HG03354 (cell line): Measurements from ENCODE around the gene ARHGAP42.

ENCODE experiments used
- ATAC-seq: cut with Tn5 transposase; IDR thresholded peaks from one replicate; pipeline ENCODE4 v1.9.1; 2021; ENCODE audit warnings: mild to moderate bottlenecking; ENCODE audit not compliant: unreplicated experiment, poor library complexity, severe bottlenecking

Gene ARHGAP42

GRCh38 chr11:100930185-100930778 is 243.2 kb downstream of the ARHGAP42 start:
- no peak for ATAC-seq

- peak; percentile 54 for ATAC-seq
Observed at GRCh38 chr11:100932474-100933100, 245.5 kb downstream of the ARHGAP42 start.

GRCh38 chr11:100936781-100937180 is 249.7 kb downstream of the ARHGAP42 start:
- no peak for ATAC-seq

- ATAC-seq = no peak
Observed at GRCh38 chr11:100939571-100939970, 252.5 kb downstream of the ARHGAP42 start.

- no peak for ATAC-seq
Observed at GRCh38 chr11:100940111-100940510, 253.0 kb downstream of the ARHGAP42 start.

- no peak for ATAC-seq
Observed at GRCh38 chr11:100941033-100941432, 253.9 kb downstream of the ARHGAP42 start.

GRCh38 chr11:100942016-100942415 is 254.9 kb downstream of the ARHGAP42 start:
- no peak for ATAC-seq

GRCh38 chr11:100948936-100949335 is 261.8 kb downstream of the ARHGAP42 start:
- ATAC-seq = no peak

GRCh38 chr11:100949443-100949842 is 262.4 kb downstream of the ARHGAP42 start:
- ATAC-seq = no peak

- no peak for ATAC-seq
Observed at GRCh38 chr11:100955318-100955717, 268.2 kb downstream of the ARHGAP42 start.

- ATAC-seq = no peak
Observed at GRCh38 chr11:100956351-100956750, 269.3 kb downstream of the ARHGAP42 start.

- ATAC-seq = no peak
Observed at GRCh38 chr11:100957499-100957898, 270.4 kb downstream of the ARHGAP42 start.

- ATAC-seq = no peak
Observed at GRCh38 chr11:100961633-100962032, 274.5 kb downstream of the ARHGAP42 start.

- ATAC-seq = no peak
Observed at GRCh38 chr11:100963375-100963774, 276.3 kb downstream of the ARHGAP42 start.

GRCh38 chr11:100964435-100964834 is 277.3 kb downstream of the ARHGAP42 start:
- no peak for ATAC-seq

- no peak for ATAC-seq
Observed at GRCh38 chr11:100965346-100965745, 278.3 kb downstream of the ARHGAP42 start.

- ATAC-seq = no peak
Observed at GRCh38 chr11:100966366-100966765, 279.3 kb downstream of the ARHGAP42 start.

GRCh38 chr11:100969008-100969407 is 281.9 kb downstream of the ARHGAP42 start:
- ATAC-seq = no peak

GRCh38 chr11:100970283-100971164 is 283.4 kb downstream of the ARHGAP42 start:
- ATAC-seq = no peak

- no peak for ATAC-seq
Observed at GRCh38 chr11:100972046-100972445, 285.0 kb downstream of the ARHGAP42 start.

GRCh38 chr11:100978442-100978841 is 291.4 kb downstream of the ARHGAP42 start:
- ATAC-seq = no peak
